Endometrial microvascular endothelial cells (primary cell): ENCODE measurements around the gene DSC1. TPM values are rescaled to one million over a fixed set of nuclear protein-coding genes. Genes with fewer than 3 reads are reported as not detected.

ENCODE experiments used
- in situ Hi-C: cut with HindIII; loops from 2 replicates; pipeline ENCODE4 v1.10.0; 2017; ENCODE audit warnings: low sequenced_read_pairs, low pct_unique_long_range_greater_than_20kb; ENCODE audit errors: inconsistent ontology term
- total RNA-seq: library from RNA; depleted of rRNA; stranded (reverse); fragments of >200 nt; gene quantifications from one replicate; pipeline ENCODE4 v1.2.3, GENCODE V29; 2015; ENCODE audit errors: inconsistent ontology term

DSC1 gene
- total RNA-seq: not detected

GRCh38 chr18:31162825-31163435, at the start of gene DSC1:
Gene DSC1, minus strand, starts transcription at chr18:31162856. Its CDS starts 262 bp downstream, at chr18:31162594.
- in situ Hi-C loops: no loop called here

GRCh38 chr18:31211047-31211446, 48.4 kb upstream of the DSC1 start:
- in situ Hi-C loops: no loop called here

- in situ Hi-C loops: no loop called here
These were observed 46.4 kb upstream of the DSC1 start for GRCh38 chr18:31209041-31209440.

GRCh38 chr18:31207391-31207790, 44.7 kb upstream of the DSC1 start:
- in situ Hi-C loops: no loop called here

GRCh38 chr18:31206787-31207381, 44.2 kb upstream of the DSC1 start:
- in situ Hi-C loops: no loop called here

- in situ Hi-C loops: no loop called here
These were observed 43.4 kb upstream of the DSC1 start for GRCh38 chr18:31206071-31206470.

- in situ Hi-C loops: no loop called here
These were observed 42.6 kb upstream of the DSC1 start for GRCh38 chr18:31205273-31205672.

GRCh38 chr18:31204833-31205232, 42.2 kb upstream of the DSC1 start:
- in situ Hi-C loops: no loop called here

- in situ Hi-C loops: no loop called here
These were observed 41.5 kb upstream of the DSC1 start for GRCh38 chr18:31204166-31204565.

- in situ Hi-C loops: no loop called here
These were observed 41.1 kb upstream of the DSC1 start for GRCh38 chr18:31203794-31204148.

GRCh38 chr18:31203096-31203793, 40.6 kb upstream of the DSC1 start:
- in situ Hi-C loops: no loop called here

- in situ Hi-C loops: no loop called here
These were observed 36.6 kb upstream of the DSC1 start for GRCh38 chr18:31199190-31199769.

- in situ Hi-C loops: no loop called here
These were observed 35.0 kb upstream of the DSC1 start for GRCh38 chr18:31197676-31198075.

- in situ Hi-C loops: no loop called here
These were observed 32.4 kb upstream of the DSC1 start for GRCh38 chr18:31195063-31195462.

- in situ Hi-C loops: no loop called here
These were observed 29.6 kb upstream of the DSC1 start for GRCh38 chr18:31192086-31192776.

- in situ Hi-C loops: no loop called here
These were observed 28.3 kb upstream of the DSC1 start for GRCh38 chr18:31190919-31191318.

- in situ Hi-C loops: no loop called here
These were observed 27.1 kb upstream of the DSC1 start for GRCh38 chr18:31189757-31190156.

- in situ Hi-C loops: no loop called here
These were observed 22.7 kb upstream of the DSC1 start for GRCh38 chr18:31185186-31185950.

- in situ Hi-C loops: no loop called here
These were observed 20.6 kb upstream of the DSC1 start for GRCh38 chr18:31183302-31183701.
